Colonic mucosa (tissue), 4 donors: ENCODE results near the gene RASA1. TPM values are rescaled to one million over a fixed set of nuclear protein-coding genes. Genes with fewer than 3 reads are reported as not detected.

Source experiments
- DNase-seq: peaks from one replicate; pipeline ENCODE4 v3.0.0-alpha.2; 2020
- H3K27ac ChIP-seq: fragments of 200-600 bp; one replicate; pipeline ENCODE4 v1.8.0; 2021
- H3K27me3 ChIP-seq: fragments of 200-600 bp; one replicate; pipeline ENCODE4 v1.8.0; 2021
- H3K36me3 ChIP-seq: fragments of 200-600 bp; one replicate; pipeline ENCODE4 v1.8.0; 2021
- H3K4me1 ChIP-seq: fragments of 200-600 bp; one replicate; pipeline ENCODE4 v1.8.0; 2021; ENCODE audit warnings: mild to moderate bottlenecking
- H3K4me3 ChIP-seq: fragments of 200-600 bp; one replicate; pipeline ENCODE4 v1.8.0; 2021
- H3K9ac ChIP-seq, 2 donors: one replicate each; pipeline ENCODE4 v1.7.0; 2013; ENCODE audit warnings: control low read depth in 2 of 2, low read depth in 2 of 2, low read length in 2 of 2
- H3K9me3 ChIP-seq: fragments of 200-600 bp; one replicate; pipeline ENCODE4 v1.8.0; 2021
- intact Hi-C: fragments of 100-400 bp; cut with DNase I; formaldehyde crosslinking; loops from one replicate; pipeline ENCODE4 v1.14.1; 2022
- total RNA-seq, 2 donors: library from RNA; stranded (reverse); fragmentation: NEBNext Ultra II Directional in 1 of 2; extraction: Animal tissue kit (Norgen Biotek cat#: 25700) in 1 of 2; gene quantifications; one replicate each; pipeline ENCODE4 v1.2.1, GENCODE V29; 2021
- TF ChIP-seq, protein P1 (sequence below): fragments of 200-600 bp; IDR thresholded peaks from one replicate; pipeline ENCODE4 v1.8.0; 2022; ENCODE audit warnings: antibody characterized with exemption, mild to moderate bottlenecking
- donor health status: healthy.
- donor health status: DM: no; HTN: no; CAD: no.
- donor health status: DM: no; HTN: no; CAD: no.

The RASA1 gene
- total RNA-seq, 2 donors from 2014 or later, result 24.1 to 28.8 TPM

DNA sequence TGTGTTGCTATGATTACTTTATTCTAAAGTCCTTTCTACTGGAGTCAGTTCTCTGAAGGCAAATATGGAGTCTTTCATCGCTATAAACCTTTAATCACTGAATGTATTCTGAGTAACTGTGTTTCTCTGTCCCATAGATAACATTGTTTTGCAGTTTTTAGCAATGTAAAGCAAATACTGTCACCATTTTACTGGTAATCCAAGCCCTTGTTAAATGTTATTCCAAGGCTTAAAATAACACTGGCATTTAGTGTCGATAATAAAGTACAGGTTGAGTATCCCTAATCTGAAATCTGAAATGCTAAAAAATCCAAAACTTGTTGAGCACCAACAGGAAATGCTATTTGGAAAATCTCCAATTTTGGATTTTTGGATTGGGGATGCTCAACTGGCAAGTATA, 120.4 kb downstream of the RASA1 start:
- Histone ChIP-seq H3K4me3 (no peak overlapping the region), H3K9ac (no peak overlapping the region), H3K27ac (no peak overlapping the region), H3K27me3 (no peaks in the 10 kb centered on the region), H3K9me3 (no peaks in the 10 kb centered on the region), H3K4me1 (no peaks in the 10 kb centered on the region), H3K36me3 (peaks cover 9% of the 10 kb centered on the region)
- DNase-seq, result no peak
- intact Hi-C loops, result no loop called here
- TF ChIP-seq, protein P1, sequence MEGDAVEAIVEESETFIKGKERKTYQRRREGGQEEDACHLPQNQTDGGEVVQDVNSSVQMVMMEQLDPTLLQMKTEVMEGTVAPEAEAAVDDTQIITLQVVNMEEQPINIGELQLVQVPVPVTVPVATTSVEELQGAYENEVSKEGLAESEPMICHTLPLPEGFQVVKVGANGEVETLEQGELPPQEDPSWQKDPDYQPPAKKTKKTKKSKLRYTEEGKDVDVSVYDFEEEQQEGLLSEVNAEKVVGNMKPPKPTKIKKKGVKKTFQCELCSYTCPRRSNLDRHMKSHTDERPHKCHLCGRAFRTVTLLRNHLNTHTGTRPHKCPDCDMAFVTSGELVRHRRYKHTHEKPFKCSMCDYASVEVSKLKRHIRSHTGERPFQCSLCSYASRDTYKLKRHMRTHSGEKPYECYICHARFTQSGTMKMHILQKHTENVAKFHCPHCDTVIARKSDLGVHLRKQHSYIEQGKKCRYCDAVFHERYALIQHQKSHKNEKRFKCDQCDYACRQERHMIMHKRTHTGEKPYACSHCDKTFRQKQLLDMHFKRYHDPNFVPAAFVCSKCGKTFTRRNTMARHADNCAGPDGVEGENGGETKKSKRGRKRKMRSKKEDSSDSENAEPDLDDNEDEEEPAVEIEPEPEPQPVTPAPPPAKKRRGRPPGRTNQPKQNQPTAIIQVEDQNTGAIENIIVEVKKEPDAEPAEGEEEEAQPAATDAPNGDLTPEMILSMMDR, result no peak

DNA sequence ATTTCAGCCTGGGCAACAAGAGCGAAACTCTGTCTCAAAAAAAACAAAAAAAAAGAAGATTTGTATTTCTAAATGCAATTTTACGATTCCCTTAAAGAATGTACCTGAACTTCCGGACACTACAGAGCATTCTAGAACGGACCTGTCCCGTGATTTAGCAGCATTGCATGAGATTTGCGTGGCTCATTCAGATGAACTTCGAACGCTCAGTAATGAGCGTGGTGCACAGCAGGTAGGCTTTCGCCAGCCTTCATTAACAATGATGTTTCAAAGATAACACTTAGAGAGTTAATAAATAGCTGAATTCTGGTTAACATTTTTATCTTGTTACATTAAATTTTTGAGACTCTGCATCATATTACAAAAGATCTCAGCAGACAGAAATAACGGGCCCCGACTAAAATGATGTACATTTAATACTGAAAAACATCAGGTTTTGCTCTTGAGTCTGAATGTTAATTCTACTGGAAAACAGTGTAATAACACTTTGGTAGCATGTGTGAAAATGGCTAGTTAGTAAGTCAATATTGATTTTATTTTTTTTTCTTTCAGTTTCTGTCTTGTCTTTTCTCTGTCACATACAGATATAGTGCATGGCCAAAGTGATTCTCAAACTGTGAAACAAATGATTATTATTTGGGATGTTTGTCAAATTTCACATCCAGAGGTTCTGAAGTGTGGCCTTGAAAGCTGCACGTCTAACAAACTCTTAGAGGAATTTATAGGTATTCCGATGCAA, 121.8 kb downstream of the RASA1 start:
- Histone ChIP-seq H3K27me3 (no peaks in the 10 kb centered on the region), H3K4me1 (no peaks in the 10 kb centered on the region), H3K4me3 (no peak overlapping the region), H3K27ac (no peak overlapping the region), H3K9me3 (no peaks in the 10 kb centered on the region), H3K9ac (no peak overlapping the region), H3K36me3 (peaks cover 14% of the 10 kb centered on the region)
- TF ChIP-seq, protein P1, result no peak
- DNase-seq, result no peak
- intact Hi-C loops, result loop anchor here (10.0 kb wide), 2 partner anchors 45 to 125 kb away; partner anchors contain the start of gene RASA1

GRCh38 chr5:87390075-87390474, 122.4 kb downstream of the RASA1 start:
- H3K27me3 ChIP-seq, result no peaks in the 10 kb centered on the region
- intact Hi-C loops, result loop anchor here (10.0 kb wide), 2 partner anchors 45 to 125 kb away; partner anchors contain the start of gene RASA1
- H3K9me3 ChIP-seq, result no peaks in the 10 kb centered on the region
- peaks cover 14% of the 10 kb centered on the region for H3K36me3 ChIP-seq
- H3K4me1 ChIP-seq, result no peaks in the 10 kb centered on the region
- no peak overlapping the region for H3K9ac ChIP-seq
- no peak overlapping the region for H3K27ac ChIP-seq
- DNase-seq, result no peak
- no peak overlapping the region for H3K4me3 ChIP-seq
- TF ChIP-seq, protein P1, result no peak

DNA sequence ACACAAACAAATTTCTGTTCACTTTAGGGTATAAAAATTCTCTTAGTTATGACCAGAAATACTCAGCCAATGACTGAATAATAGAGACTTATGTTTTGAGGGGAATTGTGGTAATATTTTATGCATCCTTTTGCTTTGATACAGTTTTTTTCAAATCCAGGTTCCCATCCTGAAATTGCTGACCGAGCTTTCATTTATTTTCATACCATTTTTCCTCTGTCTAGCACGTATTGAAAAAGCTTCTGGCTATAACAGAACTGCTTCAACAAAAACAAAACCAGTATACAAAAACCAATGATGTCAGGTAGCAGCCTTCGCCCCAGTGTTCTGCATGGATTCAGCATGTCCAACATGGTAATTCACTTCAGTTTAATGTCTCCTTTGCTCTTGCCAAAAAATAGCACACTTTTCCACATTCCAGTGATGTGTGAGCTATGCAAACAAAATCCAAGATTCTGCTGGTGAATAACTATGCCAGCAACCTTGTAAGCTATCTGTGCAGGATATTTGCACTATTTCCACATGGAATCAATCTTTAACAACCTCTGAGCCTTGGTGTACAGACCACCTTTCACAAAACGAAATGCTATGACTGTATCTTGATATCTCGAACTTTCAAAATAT, 123.0 kb downstream of the RASA1 start:
- TF ChIP-seq, protein P1, result no peak
- intact Hi-C loops, result loop anchor here (10.0 kb wide), 2 partner anchors 46 to 126 kb away; partner anchors contain the start of gene RASA1
- Histone ChIP-seq H3K9me3 (no peaks in the 10 kb centered on the region), H3K4me3 (no peak overlapping the region), H3K36me3 (peaks cover 14% of the 10 kb centered on the region), H3K27ac (no peak overlapping the region), H3K27me3 (no peaks in the 10 kb centered on the region), H3K4me1 (no peaks in the 10 kb centered on the region), H3K9ac (no peak overlapping the region)
- no peak for DNase-seq

GRCh38 chr5:87392170-87392569, 124.5 kb downstream of the RASA1 start:
- H3K4me1 ChIP-seq, result no peaks in the 10 kb centered on the region
- H3K4me3 ChIP-seq, result no peak overlapping the region
- H3K9ac ChIP-seq, result no peak overlapping the region
- intact Hi-C loops, result loop anchor here (10.0 kb wide), 2 partner anchors 47 to 127 kb away; partner anchors contain the start of gene RASA1
- TF ChIP-seq, protein P1, result no peak
- no peaks in the 10 kb centered on the region for H3K27me3 ChIP-seq
- H3K27ac ChIP-seq, result no peak overlapping the region
- no peaks in the 10 kb centered on the region for H3K9me3 ChIP-seq
- DNase-seq, result no peak
- peaks cover 19% of the 10 kb centered on the region for H3K36me3 ChIP-seq
